Measurements from ENCODE around the gene CRELD2. TPM values are rescaled to one million over a fixed set of nuclear protein-coding genes. Genes with fewer than 3 reads are reported as not detected.

The CRELD2 gene
- total and polyA plus RNA-seq, 2 of the 8 experiments (the other 6 are each of a cell fraction or from before 2014, with no cell fraction given) = 24.5 to 36.6 TPM

DNA sequence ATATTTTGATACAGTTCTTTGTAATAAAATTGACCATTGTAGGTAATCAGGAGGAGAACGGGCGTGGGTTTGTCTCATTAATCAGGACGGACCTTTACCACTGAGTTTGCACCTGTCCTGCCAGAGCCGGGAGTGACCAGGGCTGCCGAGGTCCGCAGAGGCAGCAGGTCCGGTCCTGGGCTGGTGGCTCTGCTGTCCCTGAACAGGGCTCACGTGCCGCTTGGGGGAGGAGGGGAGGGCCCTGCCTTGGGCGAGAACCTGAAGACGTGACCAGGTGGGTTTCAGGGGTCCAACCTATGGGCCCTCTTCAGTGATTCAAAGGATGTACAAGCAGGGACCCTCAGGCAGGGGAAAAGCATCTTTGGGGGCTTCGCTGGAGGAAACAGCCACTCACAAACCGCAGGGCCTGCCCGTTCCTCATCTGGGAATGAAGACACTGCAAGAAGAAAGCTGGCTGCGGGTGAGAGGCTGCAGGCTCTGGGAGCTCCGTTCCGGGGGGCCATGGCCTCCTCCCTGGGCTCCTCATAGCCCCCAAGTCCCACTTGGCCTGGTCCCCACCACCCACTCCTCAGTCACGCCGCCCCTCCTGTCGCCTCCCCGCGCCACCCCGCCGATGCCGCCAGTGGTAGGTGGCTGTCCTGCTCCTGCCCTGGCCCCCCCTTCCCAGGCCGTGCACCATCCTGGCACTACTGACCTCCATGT lies 9.2 kb downstream of the CRELD2 start (continued):
- TF ChIP-seq ASH2L (IDR thresholded peaks at IDR 0.05; ENCODE audit: low read length) = no peak
- no peak for TF ChIP-seq TAF1 (IDR thresholded peaks at IDR 0.05; ENCODE audit: low read depth, low read length)
- no peak for TF ChIP-seq SRF (IDR thresholded peaks at IDR 0.05; ENCODE audit: low read depth, low read length)
- TF ChIP-seq KDM1A (IDR thresholded peaks at IDR 0.05; ENCODE audit: borderline replicate concordance, low read length) = no peak
- no peak for TF ChIP-seq EGR1 (IDR thresholded peaks at IDR 0.05; ENCODE audit: borderline replicate concordance, low read depth, low read length)
